A673 (cell line): ENCODE data around the gene IRS1. TPM values are rescaled to one million over a fixed set of nuclear protein-coding genes. Genes with fewer than 3 reads are reported as not detected.
"Not testable (repeated sequence)": the region's sequence is repeated elsewhere in the genome, so short reads cannot be mapped to it uniquely, and the experiment has no call there.

Experiments
- BruUV-seq: library from RNA; stranded (reverse); fragments of 400-500 nt; replicated peaks from 2 replicates; lab custom pipeline; 2021; lab: Mats Ljungman, UMichigan
- CTCF ChIA-PET: fragments of 300-600 bp; sonication (Branson Sonifier 250); formaldehyde crosslinking; loops from one replicate; lab custom pipeline; 2022; ENCODE audit warnings: antibody characterized with exemption; lab: Charles Lee
- POLR2A ChIA-PET: fragments of 300-600 bp; sonication (Branson Sonifier 250); formaldehyde crosslinking; loops from one replicate; lab custom pipeline; 2022; ENCODE audit warnings: antibody characterized with exemption; ENCODE audit not compliant: low non-redundant PET; lab: Charles Lee
- DNase-seq: peaks from one replicate; pipeline ENCODE4 v3.0.0-alpha.2; 2015; ENCODE audit warnings: low spot score
- H3K27ac ChIP-seq: fragments of 200-600 bp; sonication (generic); 2 replicates; pipeline ENCODE4 v1.5.1; 2016; ENCODE audit warnings: mixed run types, low read depth, mild to moderate bottlenecking, mixed read lengths, antibody characterized with exemption, low read length; ENCODE audit not compliant: poor library complexity, severe bottlenecking
- H3K27me3 ChIP-seq: fragments of 200-600 bp; sonication (generic); replicated peaks from 2 replicates; pipeline ENCODE4 v1.6.1; 2017; ENCODE audit warnings: mixed run types, low read depth, mild to moderate bottlenecking, mixed read lengths, antibody characterized with exemption, low read length; ENCODE audit not compliant: insufficient read depth, poor library complexity
- H3K36me3 ChIP-seq: fragments of 200-600 bp; sonication (generic); 2 replicates; pipeline ENCODE4 v1.6.1; 2016; ENCODE audit warnings: mixed run types, mild to moderate bottlenecking, mixed read lengths, antibody characterized with exemption, low read length; ENCODE audit not compliant: insufficient read depth, poor library complexity, severe bottlenecking
- H3K4me1 ChIP-seq: fragments of 200-600 bp; sonication (generic); 2 replicates; pipeline ENCODE4 v1.6.1; 2017; ENCODE audit warnings: mixed run types, mild to moderate bottlenecking, mixed read lengths, antibody characterized with exemption, low read length; ENCODE audit not compliant: insufficient read depth, poor library complexity, severe bottlenecking
- H3K4me3 ChIP-seq: fragments of 200-600 bp; sonication (generic); 2 replicates; pipeline ENCODE4 v1.5.1; 2016; ENCODE audit warnings: low read depth, mixed run types, mild to moderate bottlenecking, mixed read lengths, low read length; ENCODE audit not compliant: poor library complexity, severe bottlenecking
- H3K9me3 ChIP-seq: fragments of 200-600 bp; sonication (generic); 2 replicates; pipeline ENCODE4 v1.6.1; 2016; ENCODE audit warnings: mixed run types, low read depth, mild to moderate bottlenecking, mixed read lengths, antibody characterized with exemption, low read length; ENCODE audit not compliant: poor library complexity, severe bottlenecking
- EZH2 ChIP-seq: fragments of 200-600 bp; sonication (generic); IDR thresholded peaks from 2 replicates; pipeline ENCODE4 v1.6.1; 2017; ENCODE audit warnings: borderline replicate concordance, low read depth, mild to moderate bottlenecking, mixed read lengths, antibody characterized with exemption, low read length; ENCODE audit not compliant: poor library complexity, severe bottlenecking
- intact Hi-C: fragments of 100-400 bp; cut with micrococcal nuclease; formaldehyde crosslinking; loops from one replicate; pipeline ENCODE4 v1.10.0; 2022; ENCODE audit not compliant: unreplicated experiment
- total RNA-seq: library from RNA; stranded (reverse); gene quantifications from 2 replicates; pipeline ENCODE4 v1.2.3, GENCODE V29; 2021
- TF ChIP-seq, protein P1 (sequence below): fragments of 300-800, 200-600 bp; sonication (generic); conservative IDR thresholded peaks from 2 replicates; pipeline ENCODE4 v1.5.1; 2017; ENCODE audit warnings: low read depth, mild to moderate bottlenecking, antibody characterized with exemption, low read length, moderate library complexity, mixed read lengths

Gene IRS1
- total RNA-seq, 1 experiment from 2014 or later, result 29.3 TPM

DNA sequence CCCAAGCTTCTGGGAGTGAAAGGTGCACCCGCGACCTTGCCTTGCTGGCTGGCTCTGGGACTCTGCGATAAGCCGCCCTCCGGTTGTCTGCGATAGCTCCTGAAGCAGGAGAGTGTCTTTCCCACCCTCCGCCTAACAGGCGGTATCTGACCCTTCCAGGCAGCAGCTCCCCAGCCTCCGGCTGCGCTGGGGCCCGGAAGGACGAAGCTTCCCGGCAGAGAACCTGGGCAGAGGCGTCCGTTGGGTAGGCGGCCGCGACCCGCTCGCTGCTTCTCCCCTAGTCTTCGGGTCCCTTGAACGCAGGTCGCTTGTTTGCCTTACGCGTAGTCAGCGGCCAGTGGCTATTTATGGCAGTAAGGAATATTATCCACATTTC lies 35.8 kb upstream of the IRS1 start:
- no TSS peak for BruUV-seq
- H3K9me3 ChIP-seq, result no peaks in the 10 kb centered on the region
- ChIA-PET CTCF (no interaction called here), POLR2A (no interaction called here)
- peak overlapping the region; percentile 64 for H3K4me3 ChIP-seq
- H3K27me3 ChIP-seq, result no peaks in the 10 kb centered on the region
- intact Hi-C loops, result no loop called here
- H3K27ac ChIP-seq, result peak overlapping the region; percentile 88
- no peak for DNase-seq
- TF ChIP-seq EZH2, result no peak
- TF ChIP-seq, protein P1, sequence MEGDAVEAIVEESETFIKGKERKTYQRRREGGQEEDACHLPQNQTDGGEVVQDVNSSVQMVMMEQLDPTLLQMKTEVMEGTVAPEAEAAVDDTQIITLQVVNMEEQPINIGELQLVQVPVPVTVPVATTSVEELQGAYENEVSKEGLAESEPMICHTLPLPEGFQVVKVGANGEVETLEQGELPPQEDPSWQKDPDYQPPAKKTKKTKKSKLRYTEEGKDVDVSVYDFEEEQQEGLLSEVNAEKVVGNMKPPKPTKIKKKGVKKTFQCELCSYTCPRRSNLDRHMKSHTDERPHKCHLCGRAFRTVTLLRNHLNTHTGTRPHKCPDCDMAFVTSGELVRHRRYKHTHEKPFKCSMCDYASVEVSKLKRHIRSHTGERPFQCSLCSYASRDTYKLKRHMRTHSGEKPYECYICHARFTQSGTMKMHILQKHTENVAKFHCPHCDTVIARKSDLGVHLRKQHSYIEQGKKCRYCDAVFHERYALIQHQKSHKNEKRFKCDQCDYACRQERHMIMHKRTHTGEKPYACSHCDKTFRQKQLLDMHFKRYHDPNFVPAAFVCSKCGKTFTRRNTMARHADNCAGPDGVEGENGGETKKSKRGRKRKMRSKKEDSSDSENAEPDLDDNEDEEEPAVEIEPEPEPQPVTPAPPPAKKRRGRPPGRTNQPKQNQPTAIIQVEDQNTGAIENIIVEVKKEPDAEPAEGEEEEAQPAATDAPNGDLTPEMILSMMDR, result no peak
- H3K4me1 ChIP-seq, result peaks cover 12% of the 10 kb centered on the region
- H3K36me3 ChIP-seq, result no peaks in the 10 kb centered on the region

DNA sequence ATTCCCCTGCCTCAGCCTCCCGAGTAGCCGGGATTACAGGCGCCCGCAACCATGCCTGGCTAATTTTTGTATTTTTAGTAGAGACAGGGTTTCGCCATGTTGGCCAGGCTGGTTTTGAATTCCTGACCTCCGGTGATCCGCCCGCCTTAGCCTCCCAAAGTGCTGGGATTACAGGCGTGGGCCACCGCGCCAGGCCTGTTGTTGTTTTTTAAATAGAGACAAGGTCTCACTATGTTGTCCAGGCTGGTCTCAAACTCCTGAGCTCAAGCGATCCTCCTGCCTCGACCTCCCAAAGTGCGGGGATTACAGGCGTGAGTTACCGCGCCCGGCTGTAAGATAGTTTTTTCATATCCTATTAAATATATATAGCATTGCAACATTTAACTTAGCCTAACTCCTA lies 35.3 kb upstream of the IRS1 start:
- H3K9me3 ChIP-seq, POLR2A ChIA-PET, H3K36me3 ChIP-seq, H3K27ac ChIP-seq, DNase-seq, H3K27me3 ChIP-seq, intact Hi-C loops, H3K4me3 ChIP-seq, CTCF ChIA-PET: not testable (repeated sequence)
- BruUV-seq, result TSS peak; percentile 43
- H3K4me1 ChIP-seq, result peaks cover 12% of the 10 kb centered on the region

DNA sequence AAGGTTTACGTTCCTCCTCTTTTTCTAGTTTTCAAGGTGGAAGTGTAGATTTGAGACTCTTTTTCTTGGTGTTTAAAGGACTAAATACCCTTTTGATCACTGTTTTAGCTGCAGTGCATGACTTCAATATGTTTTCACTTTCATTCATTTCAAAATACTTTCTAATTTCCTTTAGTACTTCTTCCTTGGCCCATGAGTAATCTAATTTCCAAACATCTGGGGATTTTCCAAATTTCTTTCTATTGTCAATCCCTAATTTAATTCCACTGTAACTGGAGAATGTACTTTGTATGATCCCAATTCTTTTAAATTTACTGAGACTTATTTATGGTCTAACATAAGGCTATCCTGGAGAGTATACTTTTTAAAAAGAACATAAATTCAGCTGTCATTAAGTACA lies 32.4 kb upstream of the IRS1 start:
- H3K4me1 ChIP-seq, result peaks cover 7% of the 10 kb centered on the region
- H3K36me3 ChIP-seq, result no peaks in the 10 kb centered on the region
- DNase-seq, result peak; percentile 35
- POLR2A ChIA-PET, result no interaction called here
- intact Hi-C loops, result no loop called here
- H3K27ac ChIP-seq, result no peak overlapping the region
- no peaks in the 10 kb centered on the region for H3K27me3 ChIP-seq
- H3K4me3 ChIP-seq, result no peak overlapping the region
- no peak for TF ChIP-seq EZH2
- TF ChIP-seq, protein P1, result no peak
- H3K9me3 ChIP-seq, result no peaks in the 10 kb centered on the region
- BruUV-seq, result no TSS peak
- CTCF ChIA-PET, result no interaction called here

DNA sequence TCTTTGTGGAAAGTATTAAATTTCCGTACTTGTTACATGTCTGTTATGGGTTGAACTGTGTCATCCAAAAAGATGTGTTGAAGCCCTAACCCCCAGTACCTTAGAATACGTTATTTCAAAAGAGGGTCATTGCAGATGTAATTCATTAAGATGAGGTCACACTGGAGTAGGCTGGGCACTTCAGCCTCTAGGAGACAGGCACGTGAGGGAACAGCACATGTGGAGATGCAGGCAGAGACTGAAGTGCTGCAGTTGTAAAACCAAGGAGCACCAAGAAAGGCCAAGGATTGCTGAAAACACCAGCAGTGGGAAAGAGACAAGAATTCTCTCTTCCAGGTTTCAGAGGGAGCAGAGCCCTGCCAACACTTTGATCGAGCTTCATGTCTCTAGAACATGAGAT lies 31.6 kb upstream of the IRS1 start:
- no peak overlapping the region for H3K27ac ChIP-seq
- CTCF ChIA-PET, result no interaction called here
- no peak overlapping the region for H3K4me3 ChIP-seq
- intact Hi-C loops, result no loop called here
- H3K27me3 ChIP-seq, result no peaks in the 10 kb centered on the region
- no peak for DNase-seq
- peaks cover 4% of the 10 kb centered on the region for H3K4me1 ChIP-seq
- H3K36me3 ChIP-seq, result no peaks in the 10 kb centered on the region
- no TSS peak for BruUV-seq
- no peaks in the 10 kb centered on the region for H3K9me3 ChIP-seq
- TF ChIP-seq, protein P1, result no peak
- no peak for TF ChIP-seq EZH2
- POLR2A ChIA-PET, result no interaction called here
